ENCODE measurements around the gene EIF4G3. TPM values are rescaled to one million over a fixed set of nuclear protein-coding genes. Genes with fewer than 3 reads are reported as not detected.
A peak's percentile ranks its signal among the peaks of the same experiment; 100 is the strongest.

Gene EIF4G3
- total and polyA plus RNA-seq, 9 of the 15 experiments (the other 6 are each of a cell fraction or from before 2014, with no cell fraction given), result 6.7 to 40.5 (median 32.1) TPM

DNA sequence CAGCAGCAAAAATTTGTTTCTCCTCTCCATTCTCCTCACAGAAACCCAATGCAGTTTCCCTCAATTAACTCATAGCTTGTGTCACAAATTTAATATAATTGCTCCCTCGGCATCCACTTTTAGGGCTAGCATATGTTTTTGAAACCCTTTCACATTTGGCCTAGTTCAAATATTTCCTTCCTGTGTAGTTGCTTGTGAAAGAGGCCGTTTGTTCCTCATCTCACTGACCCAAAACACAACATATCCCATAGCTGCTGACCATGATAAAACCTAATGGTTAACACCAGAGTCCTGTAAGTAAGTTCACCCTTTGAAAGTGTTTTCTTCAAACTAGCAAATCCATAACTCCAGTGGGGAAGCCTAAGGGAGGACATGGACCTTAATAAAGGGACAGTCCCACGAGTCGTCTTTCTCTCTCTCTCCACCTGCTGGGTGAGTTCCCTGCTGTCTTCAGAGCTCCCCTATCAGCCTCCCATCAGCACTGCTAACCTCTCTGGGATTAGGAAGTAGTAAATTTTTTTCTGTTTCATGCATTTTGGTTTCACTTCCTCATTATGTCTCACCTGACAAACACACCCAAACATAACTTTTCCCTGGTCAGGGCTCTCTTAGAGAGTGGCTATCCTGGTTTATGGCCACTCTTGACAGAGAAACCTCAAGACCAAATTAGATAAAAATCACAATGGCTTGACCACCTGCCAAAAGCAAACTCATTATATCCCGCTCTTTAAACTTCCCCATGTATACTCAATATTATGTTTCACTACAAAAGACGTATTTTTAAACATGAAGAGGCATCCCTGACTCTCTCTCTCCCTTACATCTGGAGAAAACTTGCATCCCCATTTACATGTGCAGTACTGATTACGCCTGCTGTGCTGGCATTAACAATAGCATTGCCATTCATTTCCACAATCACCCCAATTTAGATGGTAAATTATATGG, 211.9 kb downstream of the EIF4G3 start (continued):
- peak; percentile 79 for TF ChIP-seq GATA2 (CRISPR knock-in tag; IDR thresholded peaks at IDR 0.05)
- no peak for TF ChIP-seq CREBBP (IDR thresholded peaks at IDR 0.05; ENCODE audit: low read depth, low read length)
- TF ChIP-seq ZEB2 (IDR thresholded peaks at IDR 0.05), result peak; percentile 76
- TF ChIP-seq CTBP1 (IDR thresholded peaks at IDR 0.05; ENCODE audit: borderline replicate concordance), result peak; percentile 64; the same call in 1 of the 2 replicates
- no peak for TF ChIP-seq ZNF766 (CRISPR knock-in tag; conservative IDR thresholded peaks at IDR 0.05)
- TF ChIP-seq, protein P1, sequence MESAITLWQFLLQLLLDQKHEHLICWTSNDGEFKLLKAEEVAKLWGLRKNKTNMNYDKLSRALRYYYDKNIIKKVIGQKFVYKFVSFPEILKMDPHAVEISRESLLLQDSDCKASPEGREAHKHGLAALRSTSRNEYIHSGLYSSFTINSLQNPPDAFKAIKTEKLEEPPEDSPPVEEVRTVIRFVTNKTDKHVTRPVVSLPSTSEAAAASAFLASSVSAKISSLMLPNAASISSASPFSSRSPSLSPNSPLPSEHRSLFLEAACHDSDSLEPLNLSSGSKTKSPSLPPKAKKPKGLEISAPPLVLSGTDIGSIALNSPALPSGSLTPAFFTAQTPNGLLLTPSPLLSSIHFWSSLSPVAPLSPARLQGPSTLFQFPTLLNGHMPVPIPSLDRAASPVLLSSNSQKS (CRISPR knock-in tag; IDR thresholded peaks at IDR 0.05), result no peak
- TF ChIP-seq PURB (CRISPR knock-in tag; IDR thresholded peaks at IDR 0.05; ENCODE audit: low read depth), result no peak
- TF ChIP-seq SOX6 (IDR thresholded peaks at IDR 0.05), result peak; percentile 65; the same call in 1 of the 2 replicates
- no peak for TF ChIP-seq POU5F1 (IDR thresholded peaks at IDR 0.05; ENCODE audit: borderline replicate concordance, low read depth, low read length, partially characterized antibody)
- no peak for TF ChIP-seq CBX8 (IDR thresholded peaks at IDR 0.05; ENCODE audit: borderline replicate concordance, extremely low read depth, low read depth, low read length, poor library complexity, severe bottlenecking)
- no peak for TF ChIP-seq ZZZ3 (IDR thresholded peaks at IDR 0.05)
- TF ChIP-seq XRCC4 (IDR thresholded peaks at IDR 0.05; ENCODE audit: extremely low read depth, insufficient read depth, insufficient read length), result no peak
- peak; percentile 27 for TF ChIP-seq MEIS2 (IDR thresholded peaks at IDR 0.05; ENCODE audit: partially characterized antibody)
- TF ChIP-seq, protein P2, sequence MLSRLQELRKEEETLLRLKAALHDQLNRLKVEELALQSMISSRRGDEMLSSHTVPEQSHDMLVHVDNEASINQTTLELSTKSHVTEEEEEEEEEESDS (CRISPR knock-in tag; IDR thresholded peaks at IDR 0.05), result no peak
- TF ChIP-seq, protein P3, sequence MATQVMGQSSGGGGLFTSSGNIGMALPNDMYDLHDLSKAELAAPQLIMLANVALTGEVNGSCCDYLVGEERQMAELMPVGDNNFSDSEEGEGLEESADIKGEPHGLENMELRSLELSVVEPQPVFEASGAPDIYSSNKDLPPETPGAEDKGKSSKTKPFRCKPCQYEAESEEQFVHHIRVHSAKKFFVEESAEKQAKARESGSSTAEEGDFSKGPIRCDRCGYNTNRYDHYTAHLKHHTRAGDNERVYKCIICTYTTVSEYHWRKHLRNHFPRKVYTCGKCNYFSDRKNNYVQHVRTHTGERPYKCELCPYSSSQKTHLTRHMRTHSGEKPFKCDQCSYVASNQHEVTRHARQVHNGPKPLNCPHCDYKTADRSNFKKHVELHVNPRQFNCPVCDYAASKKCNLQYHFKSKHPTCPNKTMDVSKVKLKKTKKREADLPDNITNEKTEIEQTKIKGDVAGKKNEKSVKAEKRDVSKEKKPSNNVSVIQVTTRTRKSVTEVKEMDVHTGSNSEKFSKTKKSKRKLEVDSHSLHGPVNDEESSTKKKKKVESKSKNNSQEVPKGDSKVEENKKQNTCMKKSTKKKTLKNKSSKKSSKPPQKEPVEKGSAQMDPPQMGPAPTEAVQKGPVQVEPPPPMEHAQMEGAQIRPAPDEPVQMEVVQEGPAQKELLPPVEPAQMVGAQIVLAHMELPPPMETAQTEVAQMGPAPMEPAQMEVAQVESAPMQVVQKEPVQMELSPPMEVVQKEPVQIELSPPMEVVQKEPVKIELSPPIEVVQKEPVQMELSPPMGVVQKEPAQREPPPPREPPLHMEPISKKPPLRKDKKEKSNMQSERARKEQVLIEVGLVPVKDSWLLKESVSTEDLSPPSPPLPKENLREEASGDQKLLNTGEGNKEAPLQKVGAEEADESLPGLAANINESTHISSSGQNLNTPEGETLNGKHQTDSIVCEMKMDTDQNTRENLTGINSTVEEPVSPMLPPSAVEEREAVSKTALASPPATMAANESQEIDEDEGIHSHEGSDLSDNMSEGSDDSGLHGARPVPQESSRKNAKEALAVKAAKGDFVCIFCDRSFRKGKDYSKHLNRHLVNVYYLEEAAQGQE (IDR thresholded peaks at IDR 0.05; ENCODE audit: borderline replicate concordance), result no peak
- TF ChIP-seq, protein P3 (CRISPR knock-in tag; IDR thresholded peaks at IDR 0.05; ENCODE audit: low read depth), result no peak
- TF ChIP-seq ARHGAP35 (IDR thresholded peaks at IDR 0.05; ENCODE audit: partially characterized antibody), result no peak
- TF ChIP-seq ZFX (CRISPR knock-in tag; IDR thresholded peaks at IDR 0.05), result 0 out of 2 replicates have a peak, but pooled peaks have one; percentile 41
- TF ChIP-seq POLR3G (IDR thresholded peaks at IDR 0.05; ENCODE audit: extremely low read depth, insufficient read length, insufficient replicate concordance), result no peak

All from K562 (cell line).